ENCODE results near the gene BCL2L1. TPM values are rescaled to one million over a fixed set of nuclear protein-coding genes. Genes with fewer than 3 reads are reported as not detected.

Gene BCL2L1
- total and polyA plus RNA-seq, 2 donors (not counting 3 experiments of a cell fraction or from before 2014, with no cell fraction given): 78.0 to 101 TPM

GRCh38 chr20:31673943-31674463, 48.7 kb downstream of the BCL2L1 start:
- CTCF ChIA-PET: interaction anchor here (1.4 to 6.2 kb wide), 7 partner anchors 10 to 111 kb away, joined by 6 to 97 read pairs (median 12); partner anchors contain the start of gene BCL2L1
- no TSS peak for BruUV-seq (replicated peaks)
- H3K4me3 ChIP-seq (replicated peaks in 1 of 3; ENCODE audit: insufficient read depth in 1 of 3, low read depth in 1 of 3, low read length in 3 of 3): no peak overlapping the region
- peak overlapping the region; percentile 36 for H3K9ac ChIP-seq (replicated peaks; ENCODE audit: extremely low read depth, insufficient read depth, low read length)
- peak overlapping the region; percentile 93 for H3K27ac ChIP-seq (ENCODE audit: insufficient read depth, low read depth, low read length)
- H3K4me1 ChIP-seq (ENCODE audit: control insufficient read depth, extremely low read depth, insufficient read depth, low read length): peaks cover 54% of the 10 kb centered on the region
- H3K27me3 ChIP-seq (ENCODE audit: control insufficient read depth in 2 of 2, insufficient read depth in 2 of 2, low read length in 2 of 2): no peaks in the 10 kb centered on the region
- no peaks in the 10 kb centered on the region for H3K9me1 ChIP-seq (replicated peaks; ENCODE audit: control insufficient read depth, extremely low read depth, insufficient read depth, low read length)
- TF ChIP-seq POLR2AphosphoS5 (IDR thresholded peaks at IDR 0.05; ENCODE audit: insufficient read depth, low read depth, low read length) (no peak), GATA2 (IDR thresholded peaks at IDR 0.05; ENCODE audit: insufficient read depth, insufficient read length, low read depth, low read length) (peak; percentile 53), CTCF (IDR thresholded peaks at IDR 0.05; ENCODE audit: extremely low read depth in 1 of 2, insufficient read depth in 1 of 2, low read depth in 1 of 2, low read length in 2 of 2) (no peak), EZH2 (IDR thresholded peaks at IDR 0.05; ENCODE audit: borderline replicate concordance, low read depth, low read length, severe bottlenecking) (no peak), POLR2A (IDR thresholded peaks at IDR 0.05; ENCODE audit: low read depth, low read length) (no peak), FOS (IDR thresholded peaks at IDR 0.05; ENCODE audit: borderline replicate concordance, insufficient read depth, low read length) (no peak), JUN (IDR thresholded peaks at IDR 0.05; ENCODE audit: borderline replicate concordance, insufficient read depth, insufficient read length, low read depth) (no peak), MAX (IDR thresholded peaks at IDR 0.05; ENCODE audit: insufficient read depth, insufficient read length) (no peak)
- no peak overlapping the region for H2AFZ ChIP-seq (ENCODE audit: low read depth, low read length)
- intact Hi-C loops (cut with micrococcal nuclease) (loop anchor here (2.0 kb wide), 1 partner anchor 69 kb away; the partner anchor contains the start of gene ID1), dilution Hi-C loops (cut with MboI; ENCODE audit: extremely low pct_ligation_motif_present, low sequenced_read_pairs) (no loop called here)
- peak overlapping the region; percentile 30 for H3K4me2 ChIP-seq (ENCODE audit: insufficient read depth, low read length)
- peaks cover 4 to 16% of the 10 kb centered on the region in 2 experiments for H3K36me3 ChIP-seq (ENCODE audit: control insufficient read depth in 2 of 2, extremely low read depth in 1 of 2, insufficient read depth in 2 of 2, low read length in 2 of 2)
- no peaks in the 10 kb centered on the region for H4K20me1 ChIP-seq (replicated peaks; ENCODE audit: control insufficient read depth, extremely low read depth, insufficient read depth, low read length)
- H3K9me3 ChIP-seq (replicated peaks; ENCODE audit: control insufficient read depth, insufficient read depth, low read length): no peaks in the 10 kb centered on the region
- no peak for FAIRE-seq
- peaks cover 70% of the 10 kb centered on the region for H3K79me2 ChIP-seq (ENCODE audit: control insufficient read depth, insufficient read depth, low read length)
- DNase-seq (ENCODE audit: low read depth, low spot score): no peak
- POLR2A ChIA-PET: interaction anchor here (1.1 to 1.7 kb wide), 3 partner anchors 25 to 49 kb away, joined by 3 to 5 read pairs (median 4); partner anchors contain the start of gene BCL2L1

Measured in endothelial cell of umbilical vein (primary cell).